AG08395 (cell line): ENCODE data around the gene CASD1.

Experiments used
- DNase-seq: peaks from one replicate; pipeline ENCODE4 v3.0.0; 2012; ENCODE audit warnings: mixed read lengths, low spot score

The CASD1 gene

GRCh38 chr7:94513565-94513860 lies 3.9 kb downstream of the CASD1 start:
- no peak for DNase-seq

DNA sequence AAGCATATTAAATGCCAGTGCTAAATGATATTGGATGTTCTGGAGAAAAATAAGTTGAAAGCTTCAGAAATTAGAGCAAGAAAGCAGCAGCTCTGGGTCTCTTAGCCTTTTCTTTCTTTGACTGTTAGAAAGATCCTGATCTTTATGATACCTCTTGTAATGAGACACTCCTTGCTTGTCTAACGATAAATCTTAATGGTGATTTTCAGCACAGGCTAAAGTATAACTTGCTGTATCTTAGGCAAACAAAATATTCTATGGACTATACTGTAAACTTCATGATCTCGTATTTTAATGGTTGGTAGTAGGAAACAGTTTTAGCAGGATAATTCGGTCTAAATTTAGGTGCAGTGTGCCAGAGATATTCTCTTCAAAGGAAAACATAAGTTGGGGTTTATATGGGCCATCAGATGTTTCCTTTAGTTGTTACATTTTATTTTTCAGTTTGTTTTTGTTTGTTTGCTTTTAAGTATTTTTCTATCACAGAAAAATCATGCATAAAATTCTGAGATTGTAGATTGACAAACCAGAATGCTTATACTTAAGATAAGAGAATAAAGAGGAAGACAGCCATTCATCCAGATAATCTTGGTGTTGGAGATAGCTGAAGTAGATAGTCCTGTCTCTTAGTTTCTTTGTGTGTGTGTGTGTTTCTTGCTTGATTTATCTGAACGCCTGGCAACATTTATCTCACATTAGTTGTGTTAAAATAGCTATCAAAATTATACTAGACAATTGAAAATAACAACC lies 4.7 kb downstream of the CASD1 start:
- no peak for DNase-seq

DNA sequence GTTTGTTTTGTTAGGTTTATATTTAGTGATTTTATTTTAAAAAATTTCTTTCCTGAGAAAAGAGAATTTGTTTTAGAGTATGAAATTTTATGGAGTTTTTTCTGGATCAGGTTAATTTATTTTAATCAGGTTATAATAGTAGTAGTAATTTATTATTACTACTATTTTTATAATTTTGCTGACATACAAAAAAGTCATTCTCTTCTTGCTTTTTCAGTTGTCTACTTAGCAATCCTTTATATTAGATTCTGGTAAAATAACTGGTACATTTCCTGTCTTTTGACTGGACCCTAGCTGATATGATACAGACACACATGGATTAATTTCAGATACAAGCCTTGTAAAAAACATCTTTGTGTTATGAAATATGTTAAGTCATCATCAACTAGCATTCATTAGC lies 5.3 kb downstream of the CASD1 start:
- no peak for DNase-seq

DNA sequence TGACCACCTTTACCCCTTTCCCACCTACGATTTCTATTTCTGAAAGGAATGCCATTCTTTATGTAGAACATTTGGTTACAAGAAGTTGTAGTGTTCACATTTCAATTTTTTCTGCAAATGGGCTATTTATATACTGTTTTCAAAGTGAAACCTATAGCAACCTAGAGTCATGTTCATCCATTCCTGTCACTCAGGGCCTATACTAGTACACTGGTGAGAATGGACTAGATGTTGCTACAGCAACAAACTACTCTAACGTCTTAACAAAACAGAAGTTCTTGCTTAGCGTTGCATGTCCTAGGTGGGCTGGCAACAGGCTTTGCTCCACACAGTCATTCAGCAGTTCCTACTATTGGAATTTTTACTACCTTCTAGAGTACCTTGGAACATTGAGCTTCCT lies 16.3 kb downstream of the CASD1 start:
- no peak for DNase-seq

DNA sequence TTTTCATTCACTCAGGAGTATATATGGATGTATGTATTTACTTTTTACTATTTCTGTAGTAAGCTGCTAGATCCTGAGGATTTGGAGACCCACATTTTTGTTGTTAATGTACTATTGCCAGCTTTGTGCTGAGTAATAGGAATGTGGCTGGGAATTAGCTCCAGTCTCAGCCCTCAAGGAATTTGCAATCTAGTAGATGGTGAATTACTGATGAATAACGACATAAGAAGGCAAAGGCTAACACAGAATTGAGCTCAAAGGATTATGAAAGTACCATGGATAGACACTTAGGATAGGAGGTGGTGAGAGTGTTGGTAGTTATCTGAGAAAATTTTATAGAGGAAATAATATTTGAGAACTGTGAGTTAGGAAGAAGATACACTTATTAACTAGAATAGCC lies 19.9 kb downstream of the CASD1 start:
- peak; percentile 52 for DNase-seq

DNA sequence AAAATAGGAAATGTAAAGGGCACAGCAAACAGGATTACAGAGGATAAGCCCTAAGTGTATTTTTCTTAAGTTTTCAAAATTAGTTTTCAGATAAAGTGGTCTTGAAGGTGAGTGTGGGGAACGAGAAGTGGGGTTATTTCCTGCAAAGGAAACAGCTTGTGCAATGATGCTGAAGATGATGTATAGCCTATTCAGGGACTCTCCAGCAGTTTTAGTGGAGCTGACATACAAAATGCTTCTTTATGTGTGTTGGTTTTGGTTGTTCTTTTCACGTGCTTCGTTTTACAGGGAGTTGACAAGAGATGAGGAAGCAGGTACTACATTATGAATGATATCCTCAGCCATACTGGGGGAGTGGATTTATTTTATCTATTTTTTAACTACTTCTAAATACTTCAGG lies 20.5 kb downstream of the CASD1 start:
- no peak for DNase-seq

DNA sequence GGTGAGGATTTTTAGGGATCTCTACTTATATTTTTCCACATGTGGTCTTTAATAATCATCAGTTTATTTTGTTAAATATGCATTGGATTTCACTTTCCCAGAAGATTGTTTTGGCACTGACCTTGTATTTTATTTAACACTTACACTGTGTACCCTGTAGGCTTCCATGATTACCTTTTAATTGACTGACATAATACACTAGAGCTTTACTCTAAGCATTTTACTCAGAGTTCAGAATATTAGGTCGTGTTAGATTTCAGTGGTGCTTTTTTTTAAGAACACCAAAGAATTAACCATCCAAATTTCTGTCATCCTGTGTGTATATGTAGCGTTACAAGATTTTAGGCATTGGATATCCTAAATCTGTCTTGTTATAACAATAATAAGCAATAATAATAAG lies 23.1 kb downstream of the CASD1 start:
- DNase-seq = no peak

DNA sequence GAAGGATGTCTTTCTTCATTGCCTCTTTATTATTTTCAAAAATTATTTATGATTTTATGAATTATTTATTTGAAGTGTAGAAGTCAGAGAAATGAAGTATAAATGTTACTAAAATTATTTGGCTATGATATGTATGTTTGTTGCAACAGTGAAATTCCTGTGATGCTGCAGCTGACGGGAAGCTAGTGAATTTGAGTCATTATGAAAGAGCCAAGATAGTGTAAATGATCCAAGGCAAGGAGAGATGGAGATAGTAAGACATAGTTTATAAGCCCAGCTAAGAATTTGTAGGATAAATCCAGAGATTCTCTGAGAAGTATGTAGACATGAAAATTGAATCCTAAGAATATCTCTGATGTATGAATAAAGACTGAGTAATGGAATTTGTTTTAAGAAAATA lies 30.8 kb downstream of the CASD1 start:
- no peak for DNase-seq

DNA sequence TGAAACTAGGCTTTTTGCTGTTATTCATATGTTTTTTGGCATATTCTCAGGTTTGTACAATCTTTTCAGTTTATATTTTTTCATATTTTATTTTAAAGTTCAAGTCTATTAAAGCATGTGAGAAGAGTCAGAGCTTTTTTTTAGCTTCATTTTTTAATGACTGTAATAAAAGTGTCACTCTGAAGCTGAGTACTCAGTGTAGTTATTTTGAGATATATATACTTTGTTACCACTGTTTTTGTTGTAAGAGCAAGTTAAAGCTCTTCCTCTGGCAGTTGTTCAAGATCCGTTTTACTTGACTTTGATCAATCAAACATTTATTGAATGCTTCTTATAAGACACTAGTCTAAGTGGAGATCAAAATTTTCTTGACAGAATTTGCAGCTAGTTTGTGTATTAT lies 37.5 kb downstream of the CASD1 start:
- DNase-seq = no peak

- DNase-seq = no peak
These were observed 46.4 kb downstream of the CASD1 start for GRCh38 chr7:94556028-94556427.

GRCh38 chr7:94557215-94557614 lies 47.6 kb downstream of the CASD1 start:
- DNase-seq = no peak

DNA sequence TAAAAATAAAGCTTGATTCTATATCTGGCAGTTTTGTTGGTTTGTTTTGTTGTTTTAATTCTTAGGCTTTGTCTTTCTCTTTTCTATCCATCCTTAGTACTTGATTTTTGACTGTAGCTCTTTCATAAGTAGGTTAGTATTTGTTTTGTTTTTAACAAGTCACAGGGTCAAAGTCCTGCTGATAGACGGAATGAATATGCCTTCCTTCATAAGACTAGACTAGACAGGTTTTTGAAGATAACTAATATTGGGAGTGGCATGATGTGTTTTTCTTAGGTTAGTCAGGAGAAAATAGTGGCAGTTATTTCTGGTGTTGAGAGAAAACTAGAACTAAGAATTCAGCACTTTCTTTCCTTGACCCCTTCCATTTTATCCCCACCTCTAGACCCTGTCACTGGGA lies 50.4 kb downstream of the CASD1 start:
- no peak for DNase-seq

DNA sequence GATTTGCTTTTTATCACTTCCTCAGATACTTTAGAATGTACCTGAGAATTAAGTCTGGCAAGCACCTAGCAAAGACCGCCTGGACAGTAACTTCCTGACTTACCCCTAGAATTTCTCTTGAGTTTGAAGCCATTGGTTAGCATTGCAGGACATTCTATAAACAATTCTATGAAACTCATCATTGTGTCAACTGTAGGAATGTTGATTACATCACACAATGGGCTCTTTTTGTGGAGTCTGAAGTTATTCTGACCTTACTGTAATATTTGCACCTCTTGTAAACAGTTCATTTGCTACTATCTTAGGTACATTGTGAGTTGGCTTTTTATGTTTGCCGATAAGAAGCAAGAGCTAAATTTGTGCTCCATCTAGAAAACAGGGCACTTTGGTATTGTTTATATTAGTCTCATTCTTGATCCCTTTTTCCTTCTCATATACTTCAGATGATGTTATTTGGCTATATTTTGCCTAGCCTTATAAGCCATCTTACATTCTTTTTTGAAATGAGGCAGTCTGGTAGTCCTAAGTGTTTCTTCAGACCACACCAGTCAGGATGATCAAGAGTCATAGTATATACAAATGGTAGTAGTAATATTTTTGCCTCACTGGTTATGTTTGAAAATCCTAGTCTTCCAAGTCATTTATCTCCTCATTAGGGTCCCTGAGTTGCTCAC lies 52.4 kb downstream of the CASD1 start:
- DNase-seq = peak; percentile 9

- DNase-seq = no peak
These were observed 52.9 kb downstream of the CASD1 start for GRCh38 chr7:94562525-94562924.

DNA sequence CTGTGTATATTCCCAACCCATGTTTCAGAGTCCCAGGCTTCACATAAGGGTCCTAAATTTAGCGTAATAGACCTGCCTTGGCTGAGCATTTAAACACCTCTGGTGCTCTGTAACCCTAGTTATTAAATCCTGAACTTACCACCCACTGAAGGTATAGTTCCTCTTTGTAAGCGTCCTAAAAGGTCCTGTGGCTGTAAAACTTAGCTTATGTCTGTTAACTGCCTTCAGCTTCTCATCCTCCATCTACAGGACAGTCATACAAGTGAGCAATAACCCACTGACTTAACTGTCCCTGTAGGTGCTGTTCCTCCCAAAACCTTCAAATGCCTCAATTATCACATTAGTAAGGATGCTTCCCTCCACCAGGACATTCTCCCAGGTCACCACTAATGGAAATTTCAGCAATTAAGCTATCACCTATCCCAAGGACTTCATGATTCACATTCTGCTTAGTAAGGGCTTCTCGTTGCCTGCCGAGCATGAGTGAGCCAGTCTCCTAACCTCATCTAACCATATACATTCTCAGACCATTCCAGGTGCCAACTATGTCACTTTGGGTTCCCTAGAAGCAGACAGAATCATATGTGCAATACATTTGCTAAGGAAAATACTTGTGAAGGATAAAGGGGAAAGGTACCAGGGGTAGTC lies 55.8 kb downstream of the CASD1 start:
- no peak for DNase-seq

DNA sequence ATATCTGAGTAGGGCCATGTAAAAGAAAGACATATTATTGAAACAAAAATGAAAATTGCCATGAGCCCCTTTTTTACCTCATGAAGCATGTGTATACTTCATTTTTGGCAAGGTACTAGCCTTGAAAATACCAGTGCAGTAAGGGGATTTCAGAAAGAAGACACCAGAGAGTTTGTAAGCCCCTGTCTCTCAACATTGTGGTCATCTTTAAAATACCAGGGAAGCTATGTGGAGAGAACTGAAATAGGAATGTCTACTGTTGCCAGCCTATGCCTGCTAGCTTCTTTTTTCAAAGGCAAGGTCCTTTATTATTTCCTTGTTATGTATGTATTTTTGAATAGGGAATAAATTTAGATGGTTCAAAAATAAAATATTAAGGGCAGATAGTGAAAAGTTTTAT lies 57.8 kb downstream of the CASD1 start:
- DNase-seq = no peak

DNA sequence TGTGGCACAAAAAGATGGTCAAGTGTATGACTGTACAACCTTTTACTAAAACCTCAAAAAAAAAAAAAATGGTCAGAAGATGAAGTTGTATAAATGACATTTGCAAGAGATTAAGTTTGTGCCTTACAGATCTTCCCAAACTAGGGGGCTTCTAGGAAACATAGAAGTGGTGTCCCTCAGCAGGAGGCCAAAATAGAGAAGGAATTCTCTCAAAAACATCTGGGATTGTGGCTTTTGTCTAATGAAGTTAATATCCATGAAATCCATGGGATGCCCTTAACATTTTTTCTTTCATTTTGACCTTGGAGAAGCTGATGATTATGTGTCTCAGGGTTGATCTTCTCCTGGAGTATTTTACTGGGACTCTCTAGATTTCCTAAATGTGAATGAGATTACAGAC lies 62.2 kb downstream of the CASD1 start:
- DNase-seq = no peak

DNA sequence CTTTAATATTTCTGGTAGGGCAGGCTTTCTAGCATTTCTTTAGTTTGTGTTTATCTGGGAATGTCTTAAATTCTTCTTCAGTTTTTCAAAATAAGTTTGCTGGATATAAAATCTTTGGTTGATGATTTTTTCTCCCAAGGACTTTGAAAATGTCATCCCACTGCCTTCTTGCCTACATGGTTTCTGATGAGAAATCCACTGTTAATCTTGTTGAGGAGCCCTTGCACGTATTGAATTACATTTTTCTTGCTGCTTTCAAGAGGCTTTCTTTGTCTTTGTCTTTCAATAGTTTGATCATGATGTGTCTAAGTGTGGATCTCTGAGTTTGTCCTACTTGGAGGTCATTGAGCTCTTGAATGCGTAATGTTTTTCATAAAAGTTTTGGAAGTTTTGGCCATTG lies 66.0 kb downstream of the CASD1 start:
- DNase-seq = no peak

- DNase-seq = no peak
These were observed 66.7 kb downstream of the CASD1 start for GRCh38 chr7:94576316-94576715.

GRCh38 chr7:94577357-94577756 lies 67.7 kb downstream of the CASD1 start:
- DNase-seq = no peak

DNA sequence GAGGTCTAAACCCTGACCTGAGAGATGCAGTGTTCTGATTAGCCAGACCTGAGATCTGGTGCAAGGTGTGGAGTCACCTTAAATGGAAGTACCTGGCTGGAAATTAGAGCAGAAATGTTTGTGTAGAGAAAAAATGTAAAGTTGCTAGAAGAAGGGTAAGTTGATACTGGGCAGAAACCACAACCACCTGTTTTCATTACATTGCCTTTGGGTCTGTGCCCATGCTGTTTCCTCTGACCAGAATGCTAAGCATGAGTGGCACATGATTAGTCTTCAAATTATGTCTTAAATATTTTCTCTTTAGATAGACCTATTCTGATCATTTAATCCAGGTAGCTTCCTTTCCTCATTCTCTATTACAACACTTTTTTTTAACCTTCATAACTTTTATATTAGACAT lies 69.0 kb downstream of the CASD1 start:
- no peak for DNase-seq

- no peak for DNase-seq
These were observed 69.9 kb downstream of the CASD1 start for GRCh38 chr7:94579470-94579869.

GRCh38 chr7:94580601-94581000 lies 71.0 kb downstream of the CASD1 start:
- DNase-seq = peak; percentile 14

DNA sequence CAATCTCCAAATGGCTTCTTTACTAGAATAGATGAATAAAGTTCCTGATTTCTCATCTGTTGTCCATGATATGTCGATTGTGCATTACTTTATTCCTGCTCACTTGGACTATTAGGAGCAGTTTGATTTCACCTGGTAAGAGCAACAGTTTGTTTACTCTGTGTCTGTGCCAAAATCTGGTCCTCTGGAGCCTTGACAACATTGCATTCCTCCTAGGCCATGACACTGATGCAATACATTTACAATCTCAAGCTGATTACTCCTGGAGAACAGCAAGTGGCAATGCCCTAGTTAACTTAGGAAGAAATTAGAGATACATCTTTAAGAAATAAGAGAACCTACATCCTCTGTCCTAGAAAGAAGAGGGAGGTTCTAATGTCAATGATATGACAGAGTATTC lies 74.5 kb downstream of the CASD1 start:
- peak; percentile 12 for DNase-seq
